ENCODE data around the gene HECTD1. TPM values are rescaled to one million over a fixed set of nuclear protein-coding genes. Genes with fewer than 3 reads are reported as not detected.

The HECTD1 gene
- total RNA-seq, 1 donor from 2014 or later = 234 TPM

DNA sequence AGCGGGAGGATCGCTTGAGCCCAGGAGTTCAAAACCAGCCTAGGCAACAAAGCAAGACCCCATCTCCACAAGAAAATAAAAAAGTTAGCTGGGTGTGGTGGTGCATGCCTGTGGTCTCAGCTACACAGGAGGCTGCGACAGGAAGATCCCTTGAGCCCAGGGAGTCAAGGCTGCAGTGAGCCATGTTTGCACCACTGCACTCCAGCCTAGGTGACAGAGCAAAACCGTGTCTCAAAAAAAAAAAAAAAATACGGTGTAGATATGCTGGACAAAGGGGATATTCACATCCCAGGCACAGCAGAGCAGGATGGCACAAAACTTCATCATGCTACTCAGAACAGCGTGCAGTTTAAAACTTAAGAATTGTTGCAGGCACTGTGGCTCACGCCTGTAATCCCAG is 156.6 kb downstream of the HECTD1 start:
- Histone ChIP-seq H3K27me3 (ENCODE audit: control insufficient read depth in 3 of 3, insufficient read depth in 3 of 3, low read length in 3 of 3) (no peaks in the 10 kb centered on the region), H3K9ac (ENCODE audit: low read depth in 1 of 3, low read length in 3 of 3) (no peak overlapping the region), H3K4me3 (ENCODE audit: low read length in 3 of 3) (no peak overlapping the region), H3K4me1 (ENCODE audit: control insufficient read depth in 3 of 3, insufficient read depth in 3 of 3, low read length in 3 of 3) (peaks cover 4 to 7% (median 5%) of the 10 kb centered on the region in 3 donors), H3K9me3 (ENCODE audit: control insufficient read depth in 3 of 3, low read length in 3 of 3) (no peaks in the 10 kb centered on the region), H3K36me3 (ENCODE audit: control insufficient read depth in 3 of 3, insufficient read depth in 3 of 3, low read length in 3 of 3) (no peaks in the 10 kb centered on the region), H3K27ac (ENCODE audit: low read depth, low read length) (no peak overlapping the region)

Small RNAs within 50 kb of the gene (small RNA-seq; reads per million reads assigned to genes)
- gene RF00019 (not detected), gene RNU6-541P (not detected)

Other genes with a start within 250 kb of the HECTD1 start
- gene AP4S1, start 182.1 kb downstream of the HECTD1 start, total RNA-seq = 14.6 TPM
- 69.9 TPM for gene STRN3, start 181.4 kb downstream of the HECTD1 start, total RNA-seq
- 40.7 TPM for gene HEATR5A, start 212.8 kb upstream of the HECTD1 start, total RNA-seq
- gene DTD2, start 249.7 kb upstream of the HECTD1 start, total RNA-seq = 19.3 TPM

Data from skeletal muscle tissue (tissue), 5 donors.